ENCODE data around the gene TCL1A.

DNA sequence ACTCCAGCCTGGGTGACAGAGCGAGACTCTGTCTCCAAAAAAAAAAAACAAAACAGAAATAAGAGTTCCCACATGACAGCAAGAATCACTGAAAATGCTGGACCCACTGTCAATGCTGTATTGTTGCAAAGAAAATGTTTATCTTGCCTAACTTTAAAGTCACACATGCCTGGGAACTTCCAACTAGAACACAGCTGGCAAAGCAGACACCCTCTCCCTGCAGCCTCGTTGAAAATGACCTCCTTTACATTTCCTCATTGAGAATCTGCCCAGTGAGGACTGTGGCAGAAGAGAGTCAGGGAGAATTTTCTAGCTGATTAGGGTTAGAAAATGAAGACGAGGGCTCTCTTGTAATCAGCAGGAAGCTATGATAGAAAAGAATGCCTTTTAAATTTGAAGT is 42.8 kb upstream of the TCL1A start:
- TF ChIP-seq CTCF (IDR thresholded peaks at IDR 0.05) = no peak
- no peak for TF ChIP-seq POLR2A (IDR thresholded peaks at IDR 0.05)

All from Peyer's patch (tissue), 4 donors.